ENCODE measurements around the gene PPP4R3A.
"Not testable (repeated sequence)": the region's sequence is repeated elsewhere in the genome, so short reads cannot be mapped to it uniquely, and the experiment has no call there.

The PPP4R3A gene

GRCh38 chr14:91412939-91413338, 97.2 kb downstream of the PPP4R3A start:
- H3K4me3 ChIP-seq (ENCODE audit: low read depth, low read length): no peak overlapping the region
- TF ChIP-seq CTCF (IDR thresholded peaks at IDR 0.05; ENCODE audit: insufficient read depth, low read length, missing control alignments): no peak
- ChIA-PET POLR2A (no interaction called here), CTCF (interaction anchor here (1.9 kb wide), 1 partner anchor 89 kb away, joined by 6 read pairs; no protein-coding TSS in a partner anchor)
- no peak for DNase-seq (ENCODE audit: low read depth, low spot score)

GRCh38 chr14:91410771-91411536, 99.2 kb downstream of the PPP4R3A start:
- ChIA-PET CTCF (interaction anchor here (1.9 kb wide), 1 partner anchor 87 kb away, joined by 6 read pairs; no protein-coding TSS in a partner anchor), POLR2A (no interaction called here)
- no peak overlapping the region for H3K4me3 ChIP-seq (ENCODE audit: low read depth, low read length)
- no peak for TF ChIP-seq CTCF (IDR thresholded peaks at IDR 0.05; ENCODE audit: insufficient read depth, low read length, missing control alignments)
- no peak for DNase-seq (ENCODE audit: low read depth, low spot score)

DNA sequence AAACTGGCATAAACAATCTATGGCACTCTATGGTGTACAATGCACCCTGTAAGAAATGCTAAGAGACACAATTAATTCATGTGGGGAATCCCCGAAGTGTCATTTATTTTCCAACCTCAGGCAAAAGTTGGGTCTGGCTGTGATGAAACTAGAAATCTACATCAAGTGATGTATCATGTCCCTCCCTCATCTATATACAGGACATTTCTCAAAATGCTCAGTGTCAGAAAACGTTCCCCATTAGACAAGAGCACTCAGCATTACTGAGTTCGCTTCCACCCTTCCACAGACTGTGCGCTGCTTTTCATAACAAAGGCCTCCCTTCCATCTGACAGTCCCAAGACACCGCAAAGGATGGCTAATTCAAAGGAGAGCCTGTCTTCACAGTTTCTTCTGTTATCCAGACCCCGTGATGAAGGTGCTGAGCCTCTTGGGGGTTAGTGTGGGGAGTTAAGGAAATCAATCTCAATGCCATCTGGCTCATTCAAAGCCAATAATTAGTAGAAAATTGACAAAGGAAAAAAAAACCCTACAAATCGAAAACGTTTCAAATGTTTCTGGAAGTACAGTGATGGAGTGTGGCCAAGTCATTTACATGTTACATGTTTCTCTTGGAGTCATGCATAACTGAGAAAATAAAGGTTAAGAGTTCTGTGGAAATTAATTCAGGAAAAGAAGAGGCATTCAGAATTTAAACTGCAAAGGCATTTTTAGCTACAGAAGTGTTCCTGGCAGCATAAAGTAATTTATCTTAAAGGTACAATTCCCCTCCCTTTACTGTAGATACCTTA, 100.0 kb downstream of the PPP4R3A start:
- no peak for DNase-seq (ENCODE audit: low read depth, low spot score)
- TF ChIP-seq CTCF (IDR thresholded peaks at IDR 0.05; ENCODE audit: insufficient read depth, low read length, missing control alignments): no peak
- H3K4me3 ChIP-seq (ENCODE audit: low read depth, low read length): no peak overlapping the region
- CTCF ChIA-PET: no interaction called here
- POLR2A ChIA-PET: no interaction called here

GRCh38 chr14:91409240-91409639, 100.9 kb downstream of the PPP4R3A start:
- CTCF ChIA-PET; DNase-seq (ENCODE audit: low read depth, low spot score); POLR2A ChIA-PET; H3K4me3 ChIP-seq (ENCODE audit: low read depth, low read length): not testable (repeated sequence)
